ENCODE results near the gene EIF1. TPM values are rescaled to one million over a fixed set of nuclear protein-coding genes. Genes with fewer than 3 reads are reported as not detected.
"Not testable (repeated sequence)": the region's sequence is repeated elsewhere in the genome, so short reads cannot be mapped to it uniquely, and the experiment has no call there.

Gene EIF1
- total RNA-seq: 843 and 900 TPM in 2 replicates

GRCh38 chr17:41688641-41689496 is at the start of gene EIF1:
Gene EIF1, plus strand, starts transcription at chr17:41688885. Its CDS starts 154 bp downstream, at chr17:41689039.
- peak; percentile 78 for ATAC-seq (ENCODE audit: low read depth)
- no peak for TF ChIP-seq CTCF (IDR thresholded peaks at IDR 0.05)
- H3K9me3 Mint-ChIP-seq: no peaks in the 10 kb centered on the region
- CTCF ChIA-PET: interaction anchor here (0.6 to 5.5 kb wide), 7 partner anchors 11 to 1156 kb away, joined by 3 to 72 read pairs (median 9); no protein-coding TSS in a partner anchor
- peak within 1 kb of the TSS; percentile 99 for H3K27ac Mint-ChIP-seq
- no peaks in the 10 kb centered on the region for H3K27me3 Mint-ChIP-seq
- peak; percentile 100 for DNase-seq
- POLR2A ChIA-PET: interaction anchor here (0.5 to 9.6 kb wide), 74 partner anchors 7 to 1828 kb away, joined by 3 to 421 read pairs (median 4); partner anchors contain the start of genes ACLY, CASC3, CCR7 and CNP
- peaks cover 39% of the 10 kb centered on the region for H3K4me1 Mint-ChIP-seq
- H3K4me3 Mint-ChIP-seq: peak within 1 kb of the TSS; percentile 95
- peaks cover 53% of the 10 kb centered on the region for H3K36me3 Mint-ChIP-seq (ENCODE audit: low read depth)
- intact Hi-C loops (cut with micrococcal nuclease): loop anchor here (1.0 to 5.0 kb wide), 7 partner anchors 13 to 1472 kb away; partner anchors contain the start of genes JUP and WIPF2

- intact Hi-C loops (cut with micrococcal nuclease): no loop called here
- POLR2A ChIA-PET: no interaction called here
- DNase-seq: no peak
- no peak for ATAC-seq (ENCODE audit: low read depth)
- Mint-ChIP-seq H3K27ac (no peak overlapping the region), H3K4me3 (no peak overlapping the region), H3K36me3 (ENCODE audit: low read depth) (no peaks in the 10 kb centered on the region), H3K9me3 (no peaks in the 10 kb centered on the region), H3K27me3 (peaks cover 4% of the 10 kb centered on the region), H3K4me1 (no peaks in the 10 kb centered on the region)
- CTCF ChIA-PET: interaction anchor here (0.6 kb wide), 1 partner anchor 10 kb away, joined by 3 read pairs; no protein-coding TSS in a partner anchor
- no peak for TF ChIP-seq CTCF (IDR thresholded peaks at IDR 0.05)
Observed at GRCh38 chr17:41638941-41639340, 49.7 kb upstream of the EIF1 start.

GRCh38 chr17:41639492-41640473 is 48.9 kb upstream of the EIF1 start:
- intact Hi-C loops (cut with micrococcal nuclease): no loop called here
- POLR2A ChIA-PET: interaction anchor here (0.5 to 0.7 kb wide), 2 partner anchors 758 to 1106 kb away, joined by 5 read pairs; no protein-coding TSS in a partner anchor
- H3K4me3 Mint-ChIP-seq: no peak overlapping the region
- CTCF ChIA-PET: interaction anchor here (0.6 to 1.1 kb wide), 2 partner anchors 9 to 23 kb away, joined by 3 read pairs; no protein-coding TSS in a partner anchor
- ATAC-seq (ENCODE audit: low read depth) (no peak), DNase-seq (no peak)
- H3K9me3 Mint-ChIP-seq: no peaks in the 10 kb centered on the region
- TF ChIP-seq CTCF (IDR thresholded peaks at IDR 0.05): no peak
- no peak overlapping the region for H3K27ac Mint-ChIP-seq
- H3K27me3 Mint-ChIP-seq: peaks cover 4% of the 10 kb centered on the region
- H3K4me1 Mint-ChIP-seq: no peaks in the 10 kb centered on the region
- H3K36me3 Mint-ChIP-seq (ENCODE audit: low read depth): no peaks in the 10 kb centered on the region

- H3K27ac Mint-ChIP-seq; POLR2A ChIA-PET; H3K4me1 Mint-ChIP-seq; H3K4me3 Mint-ChIP-seq; ATAC-seq (ENCODE audit: low read depth); H3K9me3 Mint-ChIP-seq; DNase-seq; intact Hi-C loops (cut with micrococcal nuclease); H3K36me3 Mint-ChIP-seq (ENCODE audit: low read depth); H3K27me3 Mint-ChIP-seq: not testable (repeated sequence)
- CTCF ChIA-PET: interaction anchor here (1.1 kb wide), 1 partner anchor 22 kb away, joined by 3 read pairs; no protein-coding TSS in a partner anchor
Observed at GRCh38 chr17:41640596-41640995, 48.1 kb upstream of the EIF1 start.
